CD4-positive, alpha-beta T cell (primary cell): ENCODE measurements around the gene SNRPF. TPM values are rescaled to one million over a fixed set of nuclear protein-coding genes. Genes with fewer than 3 reads are reported as not detected.

Experiments used
- ATAC-seq: fragments of 200-7000 bp; cut with Tn5 transposase; one replicate; pipeline ENCODE4 v1.10.0; 2022; ENCODE audit warnings: mild to moderate bottlenecking; ENCODE audit not compliant: poor library complexity
- CTCF ChIA-PET: fragments of 350-600 bp; sonication (Branson Sonifier 250); formaldehyde crosslinking; loops from one replicate; lab custom pipeline; 2021; ENCODE audit warnings: antibody characterized with exemption, inconsistent platforms; lab: Charles Lee
- POLR2A ChIA-PET: fragments of 350-600 bp; sonication (Branson Sonifier 250); formaldehyde crosslinking; loops from one replicate; lab custom pipeline; 2021; ENCODE audit warnings: antibody characterized with exemption, inconsistent platforms; lab: Charles Lee
- DNase-seq, 14 experiments: peaks; one replicate each; pipeline ENCODE4 v3.0.0-alpha.2; 2013 to 2020; ENCODE audit warnings: mixed read lengths in 2 of 14
- H3K27ac ChIP-seq, 2 donors: one replicate each; pipeline versions ENCODE4 v1.5.1 to v1.7.0; 2013; ENCODE audit warnings: low read length in 2 of 2, low read depth in 1 of 2, mild to moderate bottlenecking in 1 of 2
- H3K27me3 ChIP-seq, 2 experiments: 1 replicate in 1 of 2; 2 replicates in 1 of 2; pipeline versions ENCODE4 v1.6.1 to v1.7.0; 2013; ENCODE audit warnings: low read length in 2 of 2, control low read depth in 1 of 2, mild to moderate bottlenecking in 1 of 2, moderate library complexity in 1 of 2; ENCODE audit not compliant: insufficient read depth in 2 of 2, control insufficient read depth in 1 of 2
- H3K36me3 ChIP-seq: one replicate; pipeline ENCODE4 v1.6.1; 2013; ENCODE audit warnings: low read length, control low read depth; ENCODE audit not compliant: insufficient read depth
- H3K4me1 ChIP-seq: one replicate; pipeline ENCODE4 v1.6.1; 2013; ENCODE audit warnings: low read length, control low read depth; ENCODE audit not compliant: insufficient read depth
- H3K4me3 ChIP-seq: one replicate; pipeline ENCODE4 v1.5.1; 2013; ENCODE audit warnings: mild to moderate bottlenecking, low read length, moderate library complexity
- H3K9me3 ChIP-seq, 2 experiments: 1 replicate in 1 of 2; 2 replicates in 1 of 2; pipeline versions ENCODE4 v1.6.1 to v1.7.0; 2013; ENCODE audit warnings: low read length in 2 of 2, mild to moderate bottlenecking in 2 of 2, control low read depth in 1 of 2, moderate library complexity in 1 of 2; ENCODE audit not compliant: control insufficient read depth in 1 of 2, insufficient read depth in 1 of 2
- H3K27ac Mint-ChIP-seq: one replicate; pipeline ENCODE4 v1.8.0; 2020; ENCODE audit warnings: mixed read lengths
- H3K27me3 Mint-ChIP-seq: one replicate; pipeline ENCODE4 v1.8.0; 2021; ENCODE audit warnings: mixed read lengths
- H3K36me3 Mint-ChIP-seq: one replicate; pipeline ENCODE4 v1.8.0; 2021; ENCODE audit warnings: low read depth, mixed read lengths
- H3K4me1 Mint-ChIP-seq: one replicate; pipeline ENCODE4 v1.8.0; 2021; ENCODE audit warnings: low read depth, mixed read lengths
- H3K4me3 Mint-ChIP-seq: one replicate; pipeline ENCODE4 v1.8.0; 2020; ENCODE audit warnings: mild to moderate bottlenecking, mixed read lengths
- H3K9me3 Mint-ChIP-seq: one replicate; pipeline ENCODE4 v1.8.0; 2020; ENCODE audit warnings: mixed read lengths
- intact Hi-C, 2 experiments: fragments of 100-400 bp; cut with DNase I in 1 of 2; cut with micrococcal nuclease in 1 of 2; formaldehyde crosslinking; loops; one replicate each; pipeline versions ENCODE4 v1.15.1 to v1.9.0; 2023 to 2025; cut with DNase I, micrococcal nuclease
- total RNA-seq, 174 experiments: library from RNA in 2 of 174; stranded (reverse) in 2 of 174; gene quantifications; one replicate each; pipeline ENCODE4 v1.2.3 and lab custom pipeline; 2021 to 2026
- TF ChIP-seq, protein P1 (sequence below): fragments of 200-600 bp; IDR thresholded peaks from one replicate; pipeline ENCODE4 v1.8.0; 2022; ENCODE audit warnings: antibody characterized with exemption, mild to moderate bottlenecking

The SNRPF gene
- total RNA-seq, 2 experiments from 2014 or later = 40.9 to 44.0 TPM

- H3K27ac Mint-ChIP-seq = no peak overlapping the region
- TF ChIP-seq, protein P1, sequence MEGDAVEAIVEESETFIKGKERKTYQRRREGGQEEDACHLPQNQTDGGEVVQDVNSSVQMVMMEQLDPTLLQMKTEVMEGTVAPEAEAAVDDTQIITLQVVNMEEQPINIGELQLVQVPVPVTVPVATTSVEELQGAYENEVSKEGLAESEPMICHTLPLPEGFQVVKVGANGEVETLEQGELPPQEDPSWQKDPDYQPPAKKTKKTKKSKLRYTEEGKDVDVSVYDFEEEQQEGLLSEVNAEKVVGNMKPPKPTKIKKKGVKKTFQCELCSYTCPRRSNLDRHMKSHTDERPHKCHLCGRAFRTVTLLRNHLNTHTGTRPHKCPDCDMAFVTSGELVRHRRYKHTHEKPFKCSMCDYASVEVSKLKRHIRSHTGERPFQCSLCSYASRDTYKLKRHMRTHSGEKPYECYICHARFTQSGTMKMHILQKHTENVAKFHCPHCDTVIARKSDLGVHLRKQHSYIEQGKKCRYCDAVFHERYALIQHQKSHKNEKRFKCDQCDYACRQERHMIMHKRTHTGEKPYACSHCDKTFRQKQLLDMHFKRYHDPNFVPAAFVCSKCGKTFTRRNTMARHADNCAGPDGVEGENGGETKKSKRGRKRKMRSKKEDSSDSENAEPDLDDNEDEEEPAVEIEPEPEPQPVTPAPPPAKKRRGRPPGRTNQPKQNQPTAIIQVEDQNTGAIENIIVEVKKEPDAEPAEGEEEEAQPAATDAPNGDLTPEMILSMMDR = no peak
- H3K4me3 ChIP-seq = no peak overlapping the region
- peaks cover 13% of the 10 kb centered on the region for H3K4me1 Mint-ChIP-seq
- no peak overlapping the region for H3K27ac ChIP-seq
- H3K36me3 ChIP-seq = no peaks in the 10 kb centered on the region
- no peaks in the 10 kb centered on the region for H3K9me3 Mint-ChIP-seq
- ATAC-seq (no peak), DNase-seq (peak in 1 of 14 experiments; percentile 20)
- no peaks in the 10 kb centered on the region for H3K36me3 Mint-ChIP-seq
- ChIA-PET CTCF (interaction anchor here (1.4 kb wide), 1 partner anchor 23 kb away, joined by 3 read pairs; no protein-coding TSS in a partner anchor), POLR2A (no interaction called here)
- peaks cover 14% of the 10 kb centered on the region for H3K27me3 Mint-ChIP-seq
- intact Hi-C loops = no loop called here
- peaks cover 6 to 13% of the 10 kb centered on the region in 2 experiments for H3K27me3 ChIP-seq
- peaks cover 5% of the 10 kb centered on the region for H3K4me1 ChIP-seq
- no peaks in the 10 kb centered on the region for H3K9me3 ChIP-seq
- H3K4me3 Mint-ChIP-seq = no peak overlapping the region
Observed at GRCh38 chr12:95848575-95849388, 10.0 kb upstream of the SNRPF start.

DNA sequence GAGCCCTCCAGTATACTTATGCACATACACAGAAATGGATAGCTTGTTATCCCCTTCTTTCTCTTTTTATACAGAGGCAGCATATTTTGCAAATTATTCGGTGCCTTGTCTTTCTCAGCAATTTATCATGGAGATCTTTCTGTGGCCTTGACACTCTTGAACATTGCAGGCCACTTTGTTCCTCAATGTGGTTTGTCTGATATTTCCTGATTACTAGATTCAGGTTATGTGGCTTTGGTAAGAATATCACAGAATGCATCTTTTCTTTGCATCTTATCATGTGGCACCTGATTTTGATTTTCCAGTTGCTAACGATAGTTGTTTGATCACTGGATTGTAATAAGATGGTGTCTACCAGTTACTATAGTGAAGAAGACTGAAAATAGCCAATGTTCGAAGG, 7.1 kb upstream of the SNRPF start:
- TF ChIP-seq, protein P1 = no peak
- H3K4me3 Mint-ChIP-seq = no peak overlapping the region
- no peak overlapping the region for H3K4me3 ChIP-seq
- peaks cover 9% of the 10 kb centered on the region for H3K4me1 ChIP-seq
- ChIA-PET CTCF (no interaction called here), POLR2A (no interaction called here)
- no peaks in the 10 kb centered on the region for H3K36me3 Mint-ChIP-seq
- H3K36me3 ChIP-seq = no peaks in the 10 kb centered on the region
- H3K9me3 ChIP-seq = no peaks in the 10 kb centered on the region
- ATAC-seq (no peak), DNase-seq (peak in 2 of 14 experiments; percentile 17 to 18)
- peaks cover 0 to 5% of the 10 kb centered on the region in 2 experiments for H3K27me3 ChIP-seq
- peaks cover 20% of the 10 kb centered on the region for H3K4me1 Mint-ChIP-seq
- no peaks in the 10 kb centered on the region for H3K9me3 Mint-ChIP-seq
- H3K27me3 Mint-ChIP-seq = no peaks in the 10 kb centered on the region
- H3K27ac Mint-ChIP-seq = no peak overlapping the region
- no peak overlapping the region for H3K27ac ChIP-seq
- intact Hi-C loops = loop anchor here in 1 of 2 experiments (10.0 kb wide), 4 partner anchors 297 to 1587 kb away; partner anchors contain the start of gene USP44

GRCh38 chr12:95852133-95852532, 6.6 kb upstream of the SNRPF start:
- DNase-seq (no peak), ATAC-seq (no peak)
- TF ChIP-seq, protein P1 = no peak
- no peaks in the 10 kb centered on the region for H3K36me3 Mint-ChIP-seq
- H3K4me1 ChIP-seq = peaks cover 9% of the 10 kb centered on the region
- H3K36me3 ChIP-seq = no peaks in the 10 kb centered on the region
- H3K27me3 Mint-ChIP-seq = no peaks in the 10 kb centered on the region
- no peaks in the 10 kb centered on the region for H3K9me3 ChIP-seq
- intact Hi-C loops = loop anchor here in 1 of 2 experiments (10.0 kb wide), 4 partner anchors 297 to 1587 kb away; partner anchors contain the start of gene USP44
- ChIA-PET POLR2A (no interaction called here), CTCF (no interaction called here)
- no peaks in the 10 kb centered on the region for H3K9me3 Mint-ChIP-seq
- H3K27me3 ChIP-seq = peaks cover 0 to 5% of the 10 kb centered on the region in 2 experiments
- no peak overlapping the region for H3K27ac ChIP-seq
- H3K4me1 Mint-ChIP-seq = peaks cover 20% of the 10 kb centered on the region
- H3K27ac Mint-ChIP-seq = no peak overlapping the region
- H3K4me3 Mint-ChIP-seq = no peak overlapping the region
- no peak overlapping the region for H3K4me3 ChIP-seq
